Umbilical cord (tissue), 2 donors: ENCODE data around the gene WNT7B. TPM values are rescaled to one million over a fixed set of nuclear protein-coding genes. Genes with fewer than 3 reads are reported as not detected.

ENCODE experiments used
- DNase-seq: peaks from one replicate; pipeline ENCODE4 v3.0.0-alpha.2; 2015; ENCODE audit warnings: low spot score
- total RNA-seq: library from RNA; depleted of rRNA; stranded (reverse); fragments of >200 nt; gene quantifications from one replicate; pipeline ENCODE4 v1.2.3, GENCODE V29; 2014; ENCODE audit warnings: low replicate concordance; ENCODE audit not compliant: insufficient read depth

The WNT7B gene
- 7.2 TPM for total RNA-seq

DNA sequence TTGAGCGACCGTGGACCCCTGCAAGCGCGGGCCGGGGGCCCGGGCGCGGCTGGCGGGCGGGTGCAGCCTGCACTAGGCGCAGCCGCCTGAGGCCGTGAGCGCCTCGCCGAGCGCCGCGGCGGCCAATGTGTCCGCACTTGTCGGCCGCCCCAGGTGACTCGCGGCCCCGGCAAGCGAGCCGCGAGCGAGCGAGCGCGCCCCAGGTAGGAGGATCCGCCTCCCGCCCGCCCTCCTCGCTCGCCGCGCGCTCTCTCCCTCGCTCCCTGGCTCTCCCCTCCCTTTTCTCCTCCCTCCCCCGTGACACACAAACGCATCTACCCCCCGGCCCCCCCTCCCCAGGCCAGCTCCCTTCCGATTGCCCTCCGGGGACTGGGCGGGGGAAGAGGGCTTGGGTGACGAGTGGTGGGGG lies at the start of gene WNT7B:
Gene WNT7B (minus strand): TSS at position 160 of the 409 bp plus-strand sequence. CDS start 408 bp downstream, outside the sequence.
- DNase-seq = peak; percentile 43

DNA sequence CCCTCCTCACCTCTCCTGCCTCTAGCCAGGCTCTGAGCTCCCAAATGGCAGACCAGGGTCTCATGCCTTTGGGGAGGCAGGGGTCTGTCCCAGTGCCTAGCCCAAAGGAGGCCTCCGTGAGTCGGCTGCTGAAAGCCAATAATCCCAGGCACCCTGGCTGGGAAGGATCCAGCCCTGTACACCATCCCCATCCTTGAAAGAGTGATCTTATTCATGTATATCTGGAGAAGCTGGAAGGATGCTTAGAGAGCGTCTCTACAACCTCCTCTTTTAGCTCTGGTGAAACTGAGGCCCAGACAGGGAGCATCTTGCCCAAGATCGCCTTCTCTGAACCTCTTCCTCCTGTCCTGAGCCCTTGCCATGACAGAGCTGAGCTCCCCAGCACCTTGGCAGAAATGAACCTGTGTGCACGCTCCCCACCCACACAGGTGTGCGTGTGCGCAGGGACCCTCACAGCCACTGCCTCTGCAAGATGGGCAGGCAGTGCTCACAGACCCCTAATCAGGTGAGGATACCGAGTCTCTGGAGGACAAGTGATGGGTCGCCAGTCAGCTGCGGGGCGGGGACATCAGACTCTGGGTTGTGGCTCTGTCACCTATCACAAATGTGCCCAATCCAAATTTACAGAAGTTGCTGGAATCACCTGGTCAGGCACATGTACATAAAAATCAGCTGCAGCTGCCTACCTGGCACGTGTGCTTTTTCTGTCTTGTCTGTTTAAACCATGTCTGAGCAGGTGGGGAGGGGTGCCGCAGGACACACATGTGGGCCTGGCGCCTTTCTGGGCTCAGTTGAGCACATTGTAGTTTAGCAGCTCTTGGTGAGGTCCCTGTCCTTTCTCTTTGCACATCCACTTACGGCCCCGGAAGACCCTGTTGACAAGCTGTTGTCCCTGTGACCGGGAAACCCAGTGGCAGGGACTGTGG lies 49.3 kb upstream of the WNT7B start:
- DNase-seq = no peak

DNA sequence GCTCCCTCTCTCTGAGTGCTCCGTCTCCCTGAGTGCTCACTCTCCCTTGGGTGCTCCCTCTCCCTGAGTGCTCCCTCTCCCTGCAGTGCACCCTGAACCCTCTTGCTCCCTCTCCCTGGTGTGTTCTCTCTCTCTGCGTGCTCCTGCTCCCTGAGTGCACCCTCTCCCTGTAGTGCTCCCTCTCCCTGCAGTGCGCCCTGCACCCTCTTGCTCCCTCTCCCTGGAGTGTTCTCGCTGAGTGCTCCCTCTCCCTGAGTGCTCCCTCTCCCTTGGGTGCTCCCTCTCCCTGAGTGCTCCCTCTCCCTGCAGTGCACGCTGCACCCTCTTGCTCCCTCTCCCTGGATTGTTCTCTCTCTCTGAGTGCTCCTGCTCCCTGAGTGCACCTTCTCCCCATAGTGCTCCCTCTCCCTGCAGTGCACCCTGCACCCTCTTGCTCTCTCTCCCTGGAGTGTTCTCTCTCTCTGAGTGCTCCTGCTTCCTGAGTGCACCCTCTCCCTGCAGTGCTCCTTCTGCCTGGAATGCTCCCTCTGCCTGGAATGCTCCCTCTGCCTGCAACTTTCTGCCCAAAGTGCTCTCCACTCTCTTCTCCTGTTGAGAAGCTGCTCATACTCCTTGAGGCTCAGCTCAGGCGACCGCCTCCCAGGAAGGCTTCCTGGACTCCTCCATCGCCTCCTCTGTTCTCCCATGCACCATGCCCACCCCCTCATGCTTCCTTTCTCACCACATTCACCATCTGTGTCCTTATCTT lies 48.4 kb upstream of the WNT7B start:
- no peak for DNase-seq

DNA sequence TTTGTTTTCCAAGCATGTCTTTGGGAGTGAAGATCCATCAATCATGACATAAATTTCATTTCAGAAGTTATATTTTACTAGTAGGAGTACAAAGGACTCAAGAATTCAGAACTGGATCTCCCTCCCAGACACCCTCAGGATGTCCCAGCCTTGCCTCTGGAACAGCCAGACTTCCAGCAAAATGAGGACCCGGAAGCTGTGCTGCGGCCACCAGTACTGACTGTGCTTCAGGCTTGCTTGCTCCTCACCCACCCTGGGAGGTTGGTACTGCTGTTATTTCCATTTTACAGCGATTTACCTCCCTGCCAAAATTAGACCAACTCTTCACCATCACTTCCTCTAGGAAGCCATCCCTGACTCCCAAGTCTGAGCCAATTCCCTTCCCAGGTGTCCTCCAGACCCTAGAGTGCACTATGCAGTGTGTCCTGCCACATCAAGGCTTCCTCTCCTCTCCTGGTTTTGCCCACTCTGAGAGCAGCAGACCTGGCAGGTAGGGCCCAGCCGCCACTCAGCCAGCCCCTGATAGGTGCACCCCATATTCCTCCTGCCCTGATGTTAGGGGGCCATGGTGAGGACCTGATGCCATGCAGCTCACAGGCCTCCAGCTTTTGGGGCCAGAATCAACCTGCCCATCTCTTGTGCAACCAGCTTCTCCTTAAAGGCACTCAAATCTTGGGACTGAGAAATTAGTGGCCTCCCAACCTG lies 47.3 kb upstream of the WNT7B start:
- no peak for DNase-seq

DNA sequence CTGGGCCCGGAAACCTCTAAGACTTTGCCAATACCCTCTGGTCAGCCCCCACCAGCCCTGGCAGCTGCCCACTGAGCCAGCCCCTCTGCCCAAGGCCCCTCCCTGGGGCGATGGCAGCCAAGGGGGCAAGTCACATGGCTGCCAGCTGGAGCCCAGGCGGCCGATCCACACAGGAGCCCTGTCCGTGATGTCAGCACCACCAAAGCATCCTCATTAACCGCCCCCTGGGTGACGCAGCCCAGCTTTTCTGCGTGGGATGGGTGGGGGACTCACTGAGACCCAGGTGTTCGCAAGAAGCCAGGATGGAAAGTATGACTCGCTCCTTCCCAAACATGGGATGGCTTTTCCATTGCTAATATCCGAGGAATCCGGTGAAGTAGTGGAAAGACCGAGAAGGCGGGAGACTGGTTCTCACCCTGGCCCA lies 46.6 kb upstream of the WNT7B start:
- DNase-seq = no peak

DNA sequence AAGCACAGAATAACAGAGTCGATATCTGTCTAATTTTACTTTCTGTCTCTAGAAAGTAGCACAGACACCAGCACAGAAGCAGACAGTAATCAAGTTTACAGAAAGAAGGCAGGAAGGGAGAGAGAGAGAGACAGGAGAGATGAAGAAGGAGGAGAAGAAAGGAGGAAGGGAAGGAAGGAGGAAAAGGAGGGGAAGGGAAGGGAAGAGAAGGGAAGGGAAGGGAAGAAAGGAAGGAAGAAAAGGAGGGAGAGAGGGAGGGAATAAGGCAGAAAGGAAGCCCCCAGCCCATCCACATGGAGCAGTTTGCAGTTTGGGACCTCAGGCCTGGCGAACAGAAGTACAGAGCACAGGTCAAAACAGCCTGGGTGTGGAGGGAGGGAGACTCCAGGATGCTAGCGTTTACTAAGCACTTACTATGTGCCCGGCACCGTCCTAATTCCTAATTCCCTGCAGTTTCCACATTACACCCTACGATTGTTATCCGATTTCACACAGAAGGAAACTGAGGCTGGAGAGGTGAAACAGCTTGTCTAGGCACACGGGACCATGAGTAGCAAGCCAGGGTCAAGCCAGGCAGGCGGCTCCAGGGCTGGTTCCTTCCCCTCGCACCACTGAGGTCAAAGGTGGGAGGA lies 46.0 kb upstream of the WNT7B start:
- no peak for DNase-seq

DNA sequence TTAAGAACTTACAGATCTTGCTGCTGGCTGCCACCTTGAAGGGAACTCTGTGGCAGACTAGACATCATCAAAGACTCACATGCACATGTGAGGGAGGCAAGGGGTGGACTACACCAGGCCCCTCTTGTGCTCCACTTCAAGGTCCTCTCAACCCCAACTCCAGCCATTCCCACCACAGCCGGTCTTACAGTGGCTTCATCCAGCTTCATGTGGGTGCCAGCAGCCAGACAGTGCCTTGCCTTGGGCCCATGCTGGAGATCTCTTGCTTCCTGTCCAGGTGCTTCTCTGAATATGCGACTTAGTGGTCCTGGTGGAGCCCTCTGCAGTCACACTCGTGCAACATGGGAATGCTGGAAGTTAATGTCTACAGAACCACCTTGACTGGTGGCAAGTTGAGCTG lies 44.6 kb upstream of the WNT7B start:
- no peak for DNase-seq

DNA sequence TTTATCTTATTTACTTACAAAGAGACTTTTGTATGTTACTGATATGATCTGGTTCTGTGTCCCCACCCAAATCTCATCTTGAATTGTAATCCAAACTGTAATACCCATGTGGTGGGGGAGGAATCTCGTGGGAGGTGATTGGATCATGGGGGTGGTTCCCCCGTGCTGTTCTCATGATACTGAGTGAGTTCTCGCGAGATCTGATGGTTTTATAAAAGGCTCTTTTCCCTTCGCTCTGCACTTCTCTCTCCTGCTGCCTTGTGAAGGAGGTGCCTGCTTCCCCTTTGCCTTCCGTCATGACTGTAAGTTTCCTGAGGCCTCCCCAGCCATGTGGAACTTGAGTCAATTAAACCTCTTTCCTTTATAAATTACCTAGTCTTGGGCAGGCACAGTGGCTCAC lies 42.4 kb upstream of the WNT7B start:
- DNase-seq = no peak

DNA sequence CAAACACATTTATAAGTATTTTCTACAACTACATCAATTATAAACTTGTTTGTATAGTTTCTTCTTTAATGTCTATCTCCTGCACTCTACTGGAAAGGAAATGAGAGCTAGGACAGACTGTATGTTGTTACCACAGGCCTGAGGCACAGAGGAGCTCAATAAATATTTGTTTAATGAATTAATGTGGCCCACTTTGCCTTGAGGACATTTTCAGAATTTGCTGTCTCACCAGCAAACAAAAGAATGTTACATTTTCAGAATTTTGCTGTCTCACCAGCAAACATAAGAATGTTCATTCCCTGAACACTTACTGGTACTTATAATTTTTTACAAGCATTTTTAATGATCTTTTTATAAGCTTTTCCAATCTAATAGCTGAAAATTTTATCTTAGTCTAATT lies 41.9 kb upstream of the WNT7B start:
- DNase-seq = no peak

DNA sequence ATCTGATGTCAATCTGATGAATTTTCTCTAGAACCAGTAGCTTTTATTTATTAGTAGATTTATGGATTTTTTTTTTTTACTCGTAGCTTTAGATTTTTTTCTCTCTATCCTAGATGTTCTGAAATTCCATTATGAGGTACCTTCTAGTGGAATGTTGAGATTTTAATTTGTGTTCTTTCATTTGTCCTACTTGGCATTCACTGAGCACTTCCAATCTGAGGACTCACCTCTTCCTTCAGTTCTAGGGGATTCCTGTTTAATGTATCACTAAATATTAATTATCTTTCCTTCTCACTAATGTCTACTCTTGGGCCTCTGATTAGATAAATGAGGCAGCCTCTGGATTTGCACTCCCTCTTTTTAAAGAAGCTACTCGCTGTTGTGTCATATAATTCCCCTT lies 40.2 kb upstream of the WNT7B start:
- no peak for DNase-seq

DNA sequence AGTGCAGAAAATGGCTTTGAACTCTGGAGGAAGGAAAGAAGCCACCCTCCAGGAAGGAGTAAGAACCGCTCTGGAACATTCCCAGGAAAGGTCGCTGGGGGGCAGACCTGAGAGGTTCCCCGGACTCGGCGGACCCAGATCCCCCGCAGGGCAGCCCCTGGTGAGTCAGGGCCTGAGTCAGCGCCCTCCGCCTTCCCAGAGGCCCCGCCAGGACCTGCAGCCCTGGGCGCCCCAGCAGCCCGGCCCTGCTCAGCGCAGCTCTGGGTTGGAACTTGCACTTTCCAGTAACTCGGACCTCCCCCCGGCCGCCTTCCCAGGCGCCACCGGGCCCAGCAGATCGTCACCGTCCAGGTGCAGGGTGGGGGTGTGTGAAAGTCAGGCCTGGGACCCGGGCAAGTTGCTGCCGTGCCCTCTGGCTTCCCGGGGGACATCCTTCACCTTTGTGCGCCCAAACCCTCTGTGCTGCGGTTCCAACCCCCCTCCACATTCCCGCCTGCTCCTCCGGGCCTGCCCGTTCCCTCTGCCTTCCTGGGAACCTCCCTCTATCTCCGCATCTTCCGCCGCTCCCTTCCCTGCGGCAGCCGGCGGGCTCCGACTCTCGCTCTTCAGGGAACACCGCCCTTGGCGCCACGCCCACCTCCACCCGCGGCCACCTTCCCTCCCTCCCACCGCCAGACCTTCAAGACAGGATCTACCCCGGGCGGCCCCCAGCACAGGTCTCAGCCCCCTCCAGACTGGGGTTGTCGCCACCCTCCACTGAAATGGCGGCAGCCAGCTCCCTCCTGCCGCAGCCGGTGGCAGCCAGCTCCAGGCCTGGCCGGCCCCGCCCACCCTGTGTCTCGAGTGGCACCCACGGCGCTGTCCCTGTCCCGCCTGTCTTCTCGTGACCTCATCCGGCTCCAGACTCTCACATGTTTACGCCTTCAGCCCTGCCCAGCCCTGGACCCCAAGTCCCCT lies 36.8 kb upstream of the WNT7B start:
- DNase-seq = peak; percentile 98

DNA sequence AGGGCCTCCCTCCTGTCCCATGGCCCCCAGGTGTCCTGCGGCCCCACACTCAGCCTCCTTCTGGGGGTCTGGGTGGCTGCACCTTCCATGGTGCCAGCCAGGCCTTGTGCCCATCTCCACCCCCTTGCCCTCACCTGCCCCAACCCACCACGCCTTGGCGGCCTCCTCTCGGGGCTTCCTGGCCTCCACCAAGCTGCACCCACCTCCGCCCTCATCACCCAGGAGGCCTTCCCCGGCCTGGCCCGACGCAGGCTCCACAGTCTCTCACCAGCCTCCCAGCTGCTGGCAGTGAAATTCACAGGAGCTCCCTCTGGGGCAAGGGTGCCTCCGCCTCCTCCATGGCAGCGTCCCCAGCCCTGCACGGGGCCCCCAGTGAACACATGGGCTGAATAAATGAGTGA lies 35.9 kb upstream of the WNT7B start:
- no peak for DNase-seq

DNA sequence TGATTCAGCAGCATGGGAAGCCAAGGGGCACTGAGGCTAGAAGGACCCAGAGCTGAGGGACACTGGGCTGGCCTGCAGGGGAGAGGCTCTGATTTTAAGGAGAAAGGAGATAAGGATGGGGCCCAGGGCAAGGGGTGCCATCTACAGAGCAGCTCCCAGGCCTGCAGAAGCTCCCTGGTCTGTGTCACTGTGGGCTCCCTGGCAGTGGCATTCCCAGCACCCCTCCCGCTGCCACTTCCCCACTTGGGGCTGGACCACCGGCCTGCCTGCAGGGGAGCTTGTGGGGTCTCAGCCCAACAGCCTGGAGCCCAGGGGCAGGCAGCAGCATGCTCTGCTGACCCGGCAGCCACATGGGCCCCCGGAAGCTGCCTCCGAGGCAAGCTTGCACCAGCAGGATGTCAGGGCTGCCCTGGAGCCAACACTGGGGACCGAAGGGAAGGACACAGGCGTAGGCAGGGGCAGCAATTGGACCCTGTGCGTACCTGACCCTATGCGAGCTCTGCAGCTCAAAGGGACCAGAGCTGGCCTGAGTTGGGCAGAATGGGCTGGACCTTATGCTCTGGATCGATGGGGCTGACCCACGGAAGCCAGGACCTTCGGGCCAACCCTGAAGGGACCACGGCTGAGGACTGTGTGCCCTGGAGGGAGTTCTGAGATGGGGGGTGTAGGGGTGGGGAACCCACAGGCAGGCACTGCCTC lies 35.4 kb upstream of the WNT7B start:
- DNase-seq = peak; percentile 30

DNA sequence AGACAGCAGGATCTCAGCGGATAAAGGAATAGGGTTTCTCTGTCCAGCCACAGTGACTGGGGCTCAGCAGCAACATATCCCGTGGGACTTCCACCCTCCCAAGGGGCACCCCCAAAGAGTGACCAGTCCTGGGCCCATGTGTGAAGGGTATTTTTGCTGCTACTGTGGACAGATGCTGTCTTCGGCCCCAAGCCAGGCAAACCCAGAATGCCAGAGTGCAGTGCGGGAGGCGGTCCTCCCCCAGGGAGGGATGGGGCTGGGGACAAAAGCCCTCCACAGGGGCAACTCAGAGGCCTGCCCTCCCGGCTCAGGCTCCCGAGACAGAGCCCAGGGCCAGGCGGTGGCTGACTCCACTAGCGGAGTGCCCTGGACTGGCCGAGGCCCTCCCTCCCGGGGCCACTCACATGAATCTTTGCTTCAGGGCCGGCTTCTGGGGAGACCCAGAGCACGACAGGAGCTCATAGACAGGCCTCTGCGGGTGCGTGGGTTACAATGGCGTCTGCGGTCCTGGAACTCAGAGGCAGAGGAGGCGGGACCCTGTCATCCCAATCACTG lies 34.7 kb upstream of the WNT7B start:
- DNase-seq = no peak

DNA sequence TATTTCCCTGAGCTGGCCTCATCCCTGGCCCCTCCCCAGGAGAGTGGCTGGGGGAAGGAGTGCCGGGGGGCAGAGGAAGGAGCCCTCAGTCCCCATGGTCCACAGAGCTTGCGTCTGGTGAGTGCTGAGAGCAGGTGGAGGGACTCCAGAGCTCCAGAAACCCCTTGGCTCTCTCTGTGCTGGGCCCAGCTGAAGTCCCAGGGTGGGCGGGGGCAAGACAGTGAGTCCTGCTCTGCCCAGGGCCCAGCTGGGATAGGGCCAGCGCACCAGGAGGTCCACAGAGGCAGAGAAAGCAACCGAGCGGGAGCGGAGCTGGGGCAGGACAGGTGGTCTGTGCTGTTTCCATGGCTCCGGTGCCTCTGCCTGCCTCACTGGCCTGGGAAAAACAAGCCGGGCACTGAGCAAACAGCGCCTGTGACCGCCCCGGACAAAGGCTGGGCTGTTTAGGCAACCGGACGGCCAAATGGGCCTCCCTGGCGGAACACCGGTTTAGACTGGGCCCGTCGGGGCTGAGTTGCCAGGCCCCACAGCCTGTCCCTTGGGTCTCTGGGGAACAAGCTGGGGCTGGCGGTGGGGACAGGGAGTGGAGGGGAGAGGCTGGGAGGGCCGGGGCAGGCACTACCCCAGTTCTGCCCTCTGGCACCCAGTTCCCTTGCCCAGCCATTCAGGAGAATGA lies 34.1 kb upstream of the WNT7B start:
- DNase-seq = no peak

DNA sequence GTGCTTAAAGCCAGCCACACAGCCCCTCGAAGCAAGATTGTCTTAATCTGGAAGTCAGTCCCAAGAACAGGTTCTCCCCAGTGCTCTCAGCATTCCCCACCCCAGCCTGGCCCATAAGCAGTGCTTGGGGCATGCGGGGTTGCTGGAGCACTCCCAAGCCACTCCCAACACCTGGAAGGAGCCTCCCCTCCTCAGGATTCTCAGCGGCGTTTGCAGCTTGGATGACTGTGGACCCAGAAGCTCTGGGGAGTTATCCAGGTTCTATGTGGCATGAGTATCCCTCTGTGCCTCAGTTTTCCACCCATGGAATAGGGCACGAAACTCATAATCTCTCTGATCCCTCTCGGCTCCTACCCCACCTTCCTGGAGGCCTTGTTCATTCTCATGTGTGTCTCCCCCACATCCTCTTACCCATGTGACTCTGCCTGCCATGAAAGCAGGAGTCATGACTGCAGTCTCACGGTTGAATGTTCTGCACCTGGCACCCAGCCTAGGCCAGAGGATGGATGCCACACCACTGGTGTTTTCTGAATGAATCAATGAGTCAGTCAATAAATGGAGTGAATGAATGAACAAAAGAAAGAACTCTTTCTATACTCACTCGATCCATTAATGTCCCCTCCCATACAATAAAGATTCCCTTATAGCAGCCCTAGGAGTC lies 33.4 kb upstream of the WNT7B start:
- DNase-seq = no peak

DNA sequence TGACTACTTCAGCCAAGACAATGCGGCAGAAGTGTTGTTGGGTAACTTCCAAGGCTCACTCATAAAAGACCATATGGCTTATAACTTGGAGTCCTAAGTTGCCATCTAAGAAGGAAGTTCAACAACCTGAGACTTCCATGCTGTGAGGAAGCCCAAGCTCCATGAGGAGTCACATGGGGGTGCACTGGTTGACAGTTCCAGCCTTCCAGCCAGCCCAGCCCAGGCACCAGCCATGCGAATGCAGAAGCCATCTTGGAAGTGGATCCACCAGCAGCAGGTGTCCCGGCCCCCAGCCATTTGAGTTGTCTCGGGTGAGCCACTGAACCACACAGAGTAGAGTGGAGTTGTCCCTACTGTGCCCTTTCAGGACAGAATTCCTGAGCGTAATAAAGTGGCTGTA lies 32.8 kb upstream of the WNT7B start:
- no peak for DNase-seq

DNA sequence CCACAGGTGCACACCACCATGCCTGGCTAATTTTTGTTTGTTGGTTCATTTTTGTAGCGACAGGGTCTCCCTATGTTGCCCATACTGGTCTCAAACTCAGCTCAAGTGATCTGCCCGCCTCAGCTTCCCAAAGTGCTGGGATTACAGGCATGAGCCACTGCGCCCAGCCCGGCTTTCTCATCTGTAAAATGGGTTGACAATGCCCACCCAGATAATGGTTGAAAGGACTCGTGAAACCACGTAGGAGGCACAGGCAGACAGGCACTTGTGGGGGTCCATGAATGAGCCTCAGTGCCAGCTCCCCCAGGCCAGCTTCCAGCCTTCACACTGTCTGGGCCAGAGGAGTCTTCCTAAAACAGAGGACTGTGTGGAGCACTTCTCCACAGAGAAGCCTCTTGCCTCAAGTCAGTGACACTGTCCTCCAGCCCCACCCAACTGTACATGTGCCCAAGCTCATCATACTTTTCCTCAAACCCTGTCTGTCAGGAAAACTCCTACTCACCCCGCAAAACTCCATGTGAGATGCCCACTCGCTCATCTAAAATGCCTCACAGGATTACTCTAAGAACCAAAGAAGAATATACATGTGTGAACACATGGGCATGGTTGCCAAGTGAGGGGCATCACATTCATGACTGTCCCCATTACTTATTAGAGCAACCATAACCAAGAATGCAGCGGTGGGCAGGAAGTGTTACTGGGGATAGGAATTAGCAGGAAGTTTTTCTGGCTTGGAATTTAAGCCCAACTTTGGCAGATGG lies 32.1 kb upstream of the WNT7B start:
- DNase-seq = no peak
